ENCODE data around the gene HSD17B7. TPM values are rescaled to one million over a fixed set of nuclear protein-coding genes. Genes with fewer than 3 reads are reported as not detected.
"Not testable (repeated sequence)": the region's sequence is repeated elsewhere in the genome, so short reads cannot be mapped to it uniquely, and the experiment has no call there.

Gene HSD17B7
- polyA plus RNA-seq, 1 donor from 2014 or later: 26.6 TPM

DNA sequence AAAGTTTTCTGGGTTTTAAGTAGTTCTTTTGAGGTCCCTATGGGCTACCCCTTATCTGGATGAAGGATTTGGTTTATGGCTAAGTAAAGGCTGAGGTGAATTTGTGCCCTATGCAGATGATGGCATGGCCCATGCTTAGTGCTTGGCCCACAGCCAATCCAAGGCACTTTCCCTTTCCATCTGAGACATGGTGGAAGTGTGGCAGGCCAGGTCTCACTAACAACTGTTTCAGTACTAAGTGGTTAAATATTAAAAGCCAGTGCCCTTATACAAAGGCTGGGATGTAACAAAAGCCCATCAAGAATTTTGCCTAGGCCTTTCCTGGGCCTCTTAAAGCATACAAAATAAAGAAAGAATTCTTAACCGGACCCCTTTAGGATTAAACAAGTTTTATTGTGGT, 1.7 kb upstream of the HSD17B7 start:
- peak overlapping the region in 2 of 4 donors; percentile 22 to 38 for H3K4me3 Mint-ChIP-seq
- not testable (repeated sequence) for H3K9me3 Mint-ChIP-seq, H3K27me3 Mint-ChIP-seq, H3K36me3 Mint-ChIP-seq, H3K4me1 Mint-ChIP-seq
- peak overlapping the region in 1 of 3 donors; percentile 60 for H3K27ac Mint-ChIP-seq

DNA sequence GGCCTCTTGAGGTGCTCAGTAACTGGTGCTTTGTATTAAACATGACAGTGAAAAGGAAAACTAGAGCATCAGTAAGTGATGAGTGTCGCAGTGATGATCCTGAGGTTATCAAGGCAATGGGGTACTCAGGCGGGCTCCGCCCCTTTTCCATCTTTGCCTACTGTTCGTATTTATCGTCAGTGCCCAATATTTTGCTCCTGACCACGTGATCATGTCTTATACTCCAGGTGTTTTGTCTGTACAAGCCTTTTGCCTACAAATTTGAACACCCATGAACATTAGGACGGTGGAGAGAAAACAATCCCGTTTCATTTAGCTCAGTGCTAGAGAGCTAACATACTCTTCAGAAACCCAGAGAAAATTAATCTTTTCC, 469 bp downstream of the HSD17B7 start:
- not testable (repeated sequence) for H3K9me3 Mint-ChIP-seq, H3K36me3 Mint-ChIP-seq, H3K4me1 Mint-ChIP-seq, H3K27me3 Mint-ChIP-seq
- peak overlapping the region; percentile 92 to 99 (median 96) for H3K4me3 Mint-ChIP-seq
- H3K27ac Mint-ChIP-seq: peak overlapping the region; percentile 86 to 97 (median 97)

- H3K36me3 Mint-ChIP-seq, H3K27me3 Mint-ChIP-seq, H3K4me3 Mint-ChIP-seq, H3K9me3 Mint-ChIP-seq, H3K4me1 Mint-ChIP-seq: not testable (repeated sequence)
- H3K27ac Mint-ChIP-seq: peak overlapping the region in 1 of 3 donors; percentile 31
These were observed 3.8 kb downstream of the HSD17B7 start for GRCh38 chr1:162794284-162794683.

GRCh38 chr1:162796617-162797279, 6.2 kb downstream of the HSD17B7 start:
- H3K27me3 Mint-ChIP-seq, H3K27ac Mint-ChIP-seq, H3K36me3 Mint-ChIP-seq, H3K4me1 Mint-ChIP-seq, H3K4me3 Mint-ChIP-seq, H3K9me3 Mint-ChIP-seq: not testable (repeated sequence)

- not testable (repeated sequence) for H3K9me3 Mint-ChIP-seq, H3K27ac Mint-ChIP-seq, H3K4me3 Mint-ChIP-seq, H3K4me1 Mint-ChIP-seq, H3K27me3 Mint-ChIP-seq, H3K36me3 Mint-ChIP-seq
These were observed 9.7 kb downstream of the HSD17B7 start for GRCh38 chr1:162799995-162800830.

DNA sequence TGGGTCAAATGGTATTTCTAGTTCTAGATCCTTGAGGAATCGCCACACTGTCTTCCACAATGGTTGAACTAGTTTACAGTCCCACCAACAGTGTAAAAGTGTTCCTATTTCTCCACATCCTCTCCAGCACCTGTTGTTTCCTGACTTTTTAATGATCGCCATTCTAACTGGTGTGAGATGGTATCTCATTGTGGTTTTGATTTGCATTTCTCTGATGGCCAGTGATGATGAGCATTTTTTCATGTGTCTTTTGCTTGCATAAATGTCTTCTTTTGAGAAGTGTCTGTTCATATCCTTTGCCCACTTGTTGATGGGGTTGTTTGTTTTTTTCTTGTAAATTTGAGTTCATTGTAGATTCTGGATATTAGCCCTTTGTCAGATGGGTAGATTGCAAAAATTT, 17.0 kb downstream of the HSD17B7 start:
- H3K27me3 Mint-ChIP-seq, H3K36me3 Mint-ChIP-seq, H3K4me3 Mint-ChIP-seq, H3K4me1 Mint-ChIP-seq, H3K27ac Mint-ChIP-seq, H3K9me3 Mint-ChIP-seq: not testable (repeated sequence)

GRCh38 chr1:162812357-162812756, 21.9 kb downstream of the HSD17B7 start:
- not testable (repeated sequence) for H3K36me3 Mint-ChIP-seq, H3K27ac Mint-ChIP-seq, H3K4me3 Mint-ChIP-seq, H3K4me1 Mint-ChIP-seq, H3K27me3 Mint-ChIP-seq, H3K9me3 Mint-ChIP-seq

- H3K27me3 Mint-ChIP-seq: not testable (repeated sequence)
These were observed 27.6 kb downstream of the HSD17B7 start for GRCh38 chr1:162818136-162818535.

DNA sequence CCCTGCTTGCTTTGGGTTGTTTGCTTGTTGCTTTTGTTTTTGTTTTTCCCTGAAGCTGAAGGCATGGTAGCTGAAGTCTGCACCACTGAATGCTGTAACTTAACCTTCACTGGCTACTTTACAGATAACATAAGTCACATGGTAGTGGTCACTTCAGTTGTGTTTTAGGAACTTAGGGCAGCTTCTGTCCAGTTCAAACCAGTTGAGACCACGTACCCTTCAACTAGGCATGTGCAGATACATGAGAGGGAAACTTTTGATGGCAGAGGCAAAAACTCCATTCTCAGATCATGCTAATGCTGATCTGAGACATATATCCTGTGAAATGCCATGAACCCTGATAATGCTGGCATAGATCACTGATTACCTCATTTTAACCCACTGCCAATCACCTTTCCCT, 28.2 kb downstream of the HSD17B7 start:
- H3K9me3 Mint-ChIP-seq, H3K27ac Mint-ChIP-seq, H3K4me1 Mint-ChIP-seq, H3K4me3 Mint-ChIP-seq, H3K27me3 Mint-ChIP-seq, H3K36me3 Mint-ChIP-seq: not testable (repeated sequence)

More at GRCh38 chr1:162818136-162818535, 27.6 kb downstream of the HSD17B7 start:
- not testable (repeated sequence) for H3K4me1 Mint-ChIP-seq, H3K4me3 Mint-ChIP-seq, H3K9me3 Mint-ChIP-seq, H3K27ac Mint-ChIP-seq, H3K36me3 Mint-ChIP-seq

GRCh38 chr1:162822391-162823200, 32.1 kb downstream of the HSD17B7 start:
- Mint-ChIP-seq H3K4me3 (peak overlapping the region in 2 of 4 donors; percentile 72 to 73), H3K4me1 (peaks cover 4 to 6% (median 5%) of the 10 kb centered on the region in 3 donors), H3K9me3 (no peaks in the 10 kb centered on the region), H3K36me3 (no peaks in the 10 kb centered on the region), H3K27ac (no peak overlapping the region), H3K27me3 (peaks cover 24% of the 10 kb centered on the region)

DNA sequence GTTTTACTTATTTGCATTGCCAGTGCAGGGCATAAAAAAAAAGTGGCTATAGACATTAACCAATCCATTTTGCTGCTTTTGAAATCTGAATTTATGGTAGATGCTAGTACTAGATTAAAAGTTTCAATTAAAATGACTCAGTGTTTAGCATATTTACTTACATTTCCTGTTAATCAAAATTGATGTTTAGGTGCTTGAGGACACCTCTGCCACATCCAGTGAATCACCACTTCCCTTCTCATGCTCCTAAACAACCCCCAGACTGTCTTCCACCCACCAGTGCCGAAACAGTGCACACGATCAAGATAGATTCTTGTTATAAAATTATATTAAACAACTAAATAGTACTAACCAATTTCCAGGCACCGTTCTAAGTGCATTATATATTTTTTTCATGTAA, 32.7 kb downstream of the HSD17B7 start:
- peaks cover 24% of the 10 kb centered on the region for H3K27me3 Mint-ChIP-seq
- H3K9me3 Mint-ChIP-seq: no peaks in the 10 kb centered on the region

DNA sequence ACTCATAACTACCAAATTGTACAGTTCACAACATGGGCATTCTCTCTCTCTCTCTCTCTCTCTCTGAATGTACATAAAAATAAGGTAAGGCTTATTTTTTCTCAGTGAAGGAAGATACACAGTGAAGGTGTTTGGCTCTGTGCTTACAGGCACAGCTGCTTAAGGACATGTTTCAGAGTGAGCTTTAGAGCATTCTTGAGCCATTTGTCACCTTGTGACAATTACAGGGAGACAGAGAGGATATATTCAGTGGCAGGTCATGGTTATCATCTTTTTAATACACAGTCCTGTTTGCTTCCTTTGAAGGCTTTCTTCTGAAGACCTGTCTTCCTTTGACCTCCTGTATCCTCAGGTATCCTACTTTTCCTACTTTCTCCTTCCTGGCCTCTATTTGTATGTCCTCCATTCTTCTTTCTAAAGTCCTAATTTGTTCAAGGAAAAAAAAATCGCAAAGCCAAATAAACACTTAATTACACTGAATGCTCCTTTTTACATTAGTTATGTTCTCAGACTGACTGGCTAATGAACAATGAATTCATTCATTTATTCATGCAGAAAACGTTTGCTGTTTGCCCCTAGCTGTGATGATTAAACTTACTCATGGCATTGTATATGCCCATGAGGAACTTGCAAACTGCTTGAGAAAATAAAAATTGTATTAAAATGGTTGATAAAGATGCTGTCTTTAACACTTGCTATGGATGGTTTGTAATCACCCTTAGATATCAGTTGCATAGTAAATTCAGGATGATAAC, 33.4 kb downstream of the HSD17B7 start:
- Mint-ChIP-seq H3K4me1 (peaks cover 4 to 6% (median 5%) of the 10 kb centered on the region in 3 donors), H3K27me3 (peaks cover 24% of the 10 kb centered on the region), H3K9me3 (no peaks in the 10 kb centered on the region), H3K27ac (no peak overlapping the region), H3K36me3 (no peaks in the 10 kb centered on the region), H3K4me3 (no peak overlapping the region)

More for the DNA sequence above, 32.7 kb downstream of the HSD17B7 start:
- Mint-ChIP-seq H3K27ac (peak overlapping the region in 1 of 3 donors; percentile 76), H3K36me3 (no peaks in the 10 kb centered on the region), H3K4me3 (peak overlapping the region in 1 of 4 donors; percentile 72), H3K4me1 (peaks cover 4 to 6% (median 5%) of the 10 kb centered on the region in 3 donors)

DNA sequence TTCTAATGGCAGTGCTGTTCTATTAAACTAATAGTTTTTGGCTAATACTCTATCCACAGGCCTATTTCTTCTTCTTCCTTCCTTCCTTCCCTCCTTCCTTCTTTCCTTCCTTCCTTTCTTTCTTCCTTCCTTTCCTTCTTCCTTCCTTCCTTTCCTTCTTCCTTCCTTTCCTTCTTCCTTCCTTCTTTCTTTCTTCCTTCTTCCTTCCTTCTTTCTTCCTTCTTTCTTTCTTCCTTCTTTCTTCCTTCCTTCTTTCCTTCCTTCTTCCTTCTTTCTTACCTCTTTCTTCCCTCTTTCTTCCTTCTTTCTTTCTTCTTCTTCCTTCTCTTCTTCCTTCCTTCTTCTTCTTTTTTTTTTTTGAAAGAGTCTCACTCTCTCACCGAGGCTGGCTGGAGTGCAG, 38.8 kb downstream of the HSD17B7 start:
- H3K27me3 Mint-ChIP-seq: peaks cover 21% of the 10 kb centered on the region
- no peaks in the 10 kb centered on the region for H3K36me3 Mint-ChIP-seq
- no peaks in the 10 kb centered on the region for H3K9me3 Mint-ChIP-seq
- H3K4me1 Mint-ChIP-seq: no peaks in the 10 kb centered on the region
- no peak overlapping the region for H3K27ac Mint-ChIP-seq
- no peak overlapping the region for H3K4me3 Mint-ChIP-seq

GRCh38 chr1:162832470-162832869, 42.0 kb downstream of the HSD17B7 start:
- peaks cover 10% of the 10 kb centered on the region for H3K27me3 Mint-ChIP-seq
- H3K4me1 Mint-ChIP-seq: peaks cover 0 to 3% (median 0%) of the 10 kb centered on the region in 3 donors
- H3K4me3 Mint-ChIP-seq: no peak overlapping the region
- H3K27ac Mint-ChIP-seq: no peak overlapping the region
- peaks cover 0 to 5% (median 0%) of the 10 kb centered on the region in 3 donors for H3K9me3 Mint-ChIP-seq
- no peaks in the 10 kb centered on the region for H3K36me3 Mint-ChIP-seq

Measured in IgD-negative memory B cell (primary cell).